Measurements from ENCODE around the gene THADA. TPM values are rescaled to one million over a fixed set of nuclear protein-coding genes. Genes with fewer than 3 reads are reported as not detected.
A peak's percentile ranks its signal among the peaks of the same experiment; 100 is the strongest.

THADA gene, protein sequence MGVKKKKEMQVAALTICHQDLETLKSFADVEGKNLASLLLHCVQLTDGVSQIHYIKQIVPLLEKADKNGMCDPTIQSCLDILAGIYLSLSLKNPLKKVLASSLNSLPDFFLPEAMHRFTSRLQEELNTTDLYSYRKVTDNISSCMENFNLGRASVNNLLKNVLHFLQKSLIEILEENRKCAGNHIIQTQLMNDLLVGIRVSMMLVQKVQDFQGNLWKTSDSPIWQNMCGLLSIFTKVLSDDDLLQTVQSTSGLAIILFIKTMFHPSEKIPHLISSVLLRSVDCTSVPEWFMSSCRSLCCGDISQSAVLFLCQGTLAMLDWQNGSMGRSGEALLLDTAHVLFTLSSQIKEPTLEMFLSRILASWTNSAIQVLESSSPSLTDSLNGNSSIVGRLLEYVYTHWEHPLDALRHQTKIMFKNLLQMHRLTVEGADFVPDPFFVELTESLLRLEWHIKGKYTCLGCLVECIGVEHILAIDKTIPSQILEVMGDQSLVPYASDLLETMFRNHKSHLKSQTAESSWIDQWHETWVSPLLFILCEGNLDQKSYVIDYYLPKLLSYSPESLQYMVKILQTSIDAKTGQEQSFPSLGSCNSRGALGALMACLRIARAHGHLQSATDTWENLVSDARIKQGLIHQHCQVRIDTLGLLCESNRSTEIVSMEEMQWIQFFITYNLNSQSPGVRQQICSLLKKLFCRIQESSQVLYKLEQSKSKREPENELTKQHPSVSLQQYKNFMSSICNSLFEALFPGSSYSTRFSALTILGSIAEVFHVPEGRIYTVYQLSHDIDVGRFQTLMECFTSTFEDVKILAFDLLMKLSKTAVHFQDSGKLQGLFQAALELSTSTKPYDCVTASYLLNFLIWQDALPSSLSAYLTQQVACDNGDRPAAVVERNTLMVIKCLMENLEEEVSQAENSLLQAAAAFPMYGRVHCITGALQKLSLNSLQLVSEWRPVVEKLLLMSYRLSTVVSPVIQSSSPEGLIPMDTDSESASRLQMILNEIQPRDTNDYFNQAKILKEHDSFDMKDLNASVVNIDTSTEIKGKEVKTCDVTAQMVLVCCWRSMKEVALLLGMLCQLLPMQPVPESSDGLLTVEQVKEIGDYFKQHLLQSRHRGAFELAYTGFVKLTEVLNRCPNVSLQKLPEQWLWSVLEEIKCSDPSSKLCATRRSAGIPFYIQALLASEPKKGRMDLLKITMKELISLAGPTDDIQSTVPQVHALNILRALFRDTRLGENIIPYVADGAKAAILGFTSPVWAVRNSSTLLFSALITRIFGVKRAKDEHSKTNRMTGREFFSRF (N-terminal part only)
- 10 to 100 TPM; 14.5 to 16.1 TPM for total RNA-seq

DNA sequence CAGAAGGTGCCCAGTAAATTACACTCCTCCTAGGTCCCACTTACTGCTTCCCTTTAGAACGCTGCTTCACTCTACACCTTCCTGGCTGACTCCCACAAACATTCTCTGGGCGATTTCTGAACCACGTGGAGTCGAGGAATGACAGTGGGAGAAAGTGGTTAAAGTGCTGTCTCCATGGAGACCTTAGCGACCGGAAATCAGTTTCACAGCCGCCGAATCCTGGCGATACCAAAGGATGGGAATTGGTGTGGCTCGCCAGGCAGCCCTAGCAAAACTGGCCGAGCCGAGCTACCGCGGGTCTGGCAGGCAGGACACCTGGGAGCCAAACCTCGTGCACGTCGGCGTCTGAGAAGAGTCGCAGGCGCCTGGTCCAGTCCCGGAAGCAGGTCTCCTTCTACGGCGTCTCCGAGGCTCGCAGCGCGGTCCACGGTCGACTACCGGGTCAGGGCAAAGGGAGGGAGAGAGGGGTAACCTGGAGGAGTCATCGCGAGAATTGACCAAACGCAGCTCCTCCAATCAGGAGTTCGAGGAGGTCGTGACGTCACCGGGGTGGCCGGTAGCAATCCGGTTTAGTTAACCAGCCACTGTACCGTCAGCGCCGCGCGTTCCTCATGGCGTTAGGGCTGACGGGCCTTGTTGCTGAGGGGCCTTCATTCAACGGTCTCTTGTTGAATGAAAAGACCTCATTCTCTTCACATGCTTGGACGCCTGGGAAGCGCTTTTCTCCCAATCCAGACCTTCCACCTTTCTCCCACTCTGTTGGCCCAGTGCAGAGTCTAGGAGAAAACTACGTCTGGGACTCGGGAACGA, at the start of gene THADA:
TSS of gene THADA (minus strand) at position 436 of the 810 bp plus-strand sequence. CDS start 3,646 bp downstream, outside the sequence.
- DNase-seq (ENCODE audit: low spot score), result peak; percentile 99
- peaks cover 13% of the 10 kb centered on the region for H3K36me3 ChIP-seq
- TF ChIP-seq, protein P1, sequence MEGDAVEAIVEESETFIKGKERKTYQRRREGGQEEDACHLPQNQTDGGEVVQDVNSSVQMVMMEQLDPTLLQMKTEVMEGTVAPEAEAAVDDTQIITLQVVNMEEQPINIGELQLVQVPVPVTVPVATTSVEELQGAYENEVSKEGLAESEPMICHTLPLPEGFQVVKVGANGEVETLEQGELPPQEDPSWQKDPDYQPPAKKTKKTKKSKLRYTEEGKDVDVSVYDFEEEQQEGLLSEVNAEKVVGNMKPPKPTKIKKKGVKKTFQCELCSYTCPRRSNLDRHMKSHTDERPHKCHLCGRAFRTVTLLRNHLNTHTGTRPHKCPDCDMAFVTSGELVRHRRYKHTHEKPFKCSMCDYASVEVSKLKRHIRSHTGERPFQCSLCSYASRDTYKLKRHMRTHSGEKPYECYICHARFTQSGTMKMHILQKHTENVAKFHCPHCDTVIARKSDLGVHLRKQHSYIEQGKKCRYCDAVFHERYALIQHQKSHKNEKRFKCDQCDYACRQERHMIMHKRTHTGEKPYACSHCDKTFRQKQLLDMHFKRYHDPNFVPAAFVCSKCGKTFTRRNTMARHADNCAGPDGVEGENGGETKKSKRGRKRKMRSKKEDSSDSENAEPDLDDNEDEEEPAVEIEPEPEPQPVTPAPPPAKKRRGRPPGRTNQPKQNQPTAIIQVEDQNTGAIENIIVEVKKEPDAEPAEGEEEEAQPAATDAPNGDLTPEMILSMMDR (IDR thresholded peaks at IDR 0.05), result no peak
- no peaks in the 10 kb centered on the region for H3K27me3 ChIP-seq
- no peaks in the 10 kb centered on the region for H3K9me3 ChIP-seq
- H3K4me1 ChIP-seq, result peaks cover 0 to 22% of the 10 kb centered on the region in 2 donors
- H3K27ac ChIP-seq, result peak within 1 kb of the TSS; percentile 91 to 93
- peak within 1 kb of the TSS; percentile 65 for H3K4me3 ChIP-seq

DNA sequence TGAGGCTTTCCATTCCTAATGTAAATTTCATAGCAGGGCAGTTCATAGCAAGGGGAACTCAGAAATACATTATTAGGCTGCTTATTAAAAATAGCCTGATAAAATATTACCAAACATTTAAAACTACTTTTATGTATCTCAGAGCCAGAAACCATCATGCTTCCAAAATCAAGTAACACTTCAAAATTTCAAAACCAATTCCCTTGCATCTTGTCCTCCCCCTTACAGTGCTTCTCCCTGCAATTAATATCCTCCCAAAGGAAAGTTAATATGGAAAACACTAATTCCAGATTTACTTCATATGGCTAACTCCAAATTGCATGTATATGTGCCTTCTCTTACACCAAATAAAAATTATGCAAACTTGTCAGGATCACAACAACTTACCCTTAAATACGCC, 47.8 kb upstream of the THADA start:
- TF ChIP-seq, protein P1 (IDR thresholded peaks at IDR 0.05), result no peak
- no peaks in the 10 kb centered on the region for H3K36me3 ChIP-seq
- peaks cover 0 to 9% of the 10 kb centered on the region in 2 donors for H3K9me3 ChIP-seq
- no peaks in the 10 kb centered on the region for H3K27me3 ChIP-seq
- no peak for DNase-seq (ENCODE audit: low spot score)
- no peak overlapping the region for H3K27ac ChIP-seq
- H3K4me1 ChIP-seq, result no peaks in the 10 kb centered on the region
- H3K4me3 ChIP-seq, result no peak overlapping the region

DNA sequence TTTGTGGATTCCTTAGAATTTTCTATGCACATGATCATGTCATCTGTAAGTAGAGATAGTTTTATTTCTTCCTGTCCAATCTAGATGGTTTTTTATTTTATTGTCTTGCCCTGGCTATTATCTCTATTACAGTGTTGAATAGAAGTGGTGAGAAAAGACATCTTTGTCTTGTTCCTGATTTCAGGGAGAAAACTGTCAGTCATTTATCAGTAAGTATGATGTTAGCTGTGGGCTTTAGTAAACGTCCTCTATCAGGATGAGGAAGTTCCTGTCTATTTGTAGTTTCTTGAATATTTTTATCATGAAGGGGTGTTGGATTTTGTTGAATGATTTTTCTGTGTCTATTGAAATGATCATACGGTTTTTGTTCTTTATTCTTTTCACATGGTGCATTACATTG, 46.5 kb upstream of the THADA start:
- H3K4me3 ChIP-seq, result no peak overlapping the region
- DNase-seq (ENCODE audit: low spot score), result no peak
- H3K27ac ChIP-seq, result no peak overlapping the region
- no peaks in the 10 kb centered on the region for H3K36me3 ChIP-seq
- H3K4me1 ChIP-seq, result no peaks in the 10 kb centered on the region
- TF ChIP-seq, protein P1 (IDR thresholded peaks at IDR 0.05), result no peak
- no peaks in the 10 kb centered on the region for H3K27me3 ChIP-seq
- H3K9me3 ChIP-seq, result peaks cover 0 to 9% of the 10 kb centered on the region in 2 donors

DNA sequence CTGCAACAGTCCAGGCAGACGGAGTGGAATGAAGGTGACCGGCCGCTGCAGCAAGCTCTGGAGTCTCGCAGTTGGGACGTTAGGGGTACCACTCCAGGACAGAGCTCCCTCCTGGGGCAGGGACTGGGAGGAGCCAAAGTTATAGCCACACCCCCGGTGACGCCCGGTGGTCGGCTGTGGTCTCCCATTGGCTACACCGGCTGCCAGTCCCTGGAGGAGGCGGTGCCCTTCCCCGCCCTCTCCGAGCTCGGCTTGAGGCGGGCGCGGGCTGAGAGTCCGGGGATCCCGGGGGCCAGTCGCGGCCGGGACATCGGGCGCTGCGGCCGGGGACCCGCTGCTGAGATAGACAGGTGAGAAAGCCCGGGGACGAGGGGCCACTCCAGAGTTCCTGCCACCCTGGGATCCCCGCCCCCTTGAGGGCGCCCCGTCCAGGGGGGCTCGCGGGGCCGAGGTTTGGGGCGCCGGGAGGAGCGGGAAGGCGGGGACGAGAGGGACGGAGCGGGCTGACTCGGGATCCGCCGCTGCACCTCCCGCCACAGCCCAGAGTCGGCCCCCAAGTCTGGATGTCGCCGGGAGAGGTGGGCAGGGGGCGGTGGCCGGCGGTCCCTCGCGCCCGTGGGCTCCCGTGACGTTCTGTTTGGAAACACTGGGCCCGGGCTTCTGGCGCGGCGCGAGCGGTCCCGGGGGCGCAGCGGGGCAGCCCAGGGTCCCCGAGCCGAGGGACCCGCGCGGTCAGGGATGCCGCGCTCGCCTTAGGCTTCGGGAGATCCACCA, 41.4 kb upstream of the THADA start, which contains the start of gene PLEKHH2:
TSS of gene PLEKHH2 (plus strand) at position 231 of the 774 bp plus-strand sequence. CDS start 7,414 bp downstream, outside the sequence.
- Histone ChIP-seq H3K9me3 (peaks cover 0 to 9% of the 10 kb centered on the region in 2 donors), H3K27me3 (no peaks in the 10 kb centered on the region), H3K27ac (peak within 1 kb of the TSS; percentile 62 to 86), H3K4me3 (peak within 1 kb of the TSS; percentile 93 to 95), H3K36me3 (no peaks in the 10 kb centered on the region), H3K4me1 (peaks cover 0 to 7% of the 10 kb centered on the region in 2 donors)
- TF ChIP-seq, protein P1 (IDR thresholded peaks at IDR 0.05), result no peak
- peak; percentile 90 for DNase-seq (ENCODE audit: low spot score)

Measured in right atrium auricular region (tissue), 2 donors.